K562 (cell line): ENCODE data around the gene CPSF4. TPM values are rescaled to one million over a fixed set of nuclear protein-coding genes. Genes with fewer than 3 reads are reported as not detected.

ENCODE experiments used
- ATAC-seq: fragments of 200-7000 bp; cut with Tn5 transposase; 3 replicates; pipeline ENCODE4 v1.9.1; 2020; ENCODE audit warnings: moderate library complexity
- BruUV-seq: library from RNA; stranded (reverse); fragments of 400-500 nt; replicated peaks from 2 replicates; lab custom pipeline; 2021; lab: Mats Ljungman, UMichigan
- CTCF ChIA-PET: fragments of 300-600 bp; formaldehyde crosslinking; extraction: SDS; loops from one replicate; lab custom pipeline; 2021; ENCODE audit warnings: low intra/inter-chr PET ratio; lab: Yijun Ruan, JAX
- POLR2A ChIA-PET: fragments of 300-600, 350-650 bp; sonication (Branson Sonifier 250); formaldehyde crosslinking; extraction: SDS; loops from one replicate; lab custom pipeline; 2021; ENCODE audit warnings: antibody characterized with exemption, inconsistent platforms; lab: Yijun Ruan, JAX
- DNase-seq, 4 experiments: peaks; one replicate each; pipeline versions ENCODE4 v3.0.0 to v3.0.0-alpha.2; 2011 to 2018; ENCODE audit warnings: low spot score in 3 of 4, mixed read lengths in 3 of 4; ENCODE audit errors: extremely low read depth in 1 of 4
- FAIRE-seq: peaks from 2 replicates; lab custom pipeline; 2011; peaks lifted over from hg19 to GRCh38; lab: Jason Lieb, UNC
- H2AFZ ChIP-seq: 2 replicates; pipeline ENCODE4 v1.6.0; 2011; ENCODE audit warnings: low read depth, low read length, control low read depth, inconsistent platforms
- H3K27ac ChIP-seq: fragments of 200-600 bp; 3 replicates; pipeline ENCODE4 v1.8.0; 2011; ENCODE audit warnings: low read depth, mild to moderate bottlenecking, control low read depth, inconsistent platforms, low read length, moderate library complexity, mixed read lengths; ENCODE audit errors: extremely low read depth
- H3K27me3 ChIP-seq, 2 experiments: fragments of 300-600 bp in 1 of 2; 2 replicates in 1 of 2; 3 replicates in 1 of 2; pipeline versions ENCODE4 v1.6.0 to v1.8.0; 2011; ENCODE audit warnings: inconsistent platforms in 2 of 2, low read length in 2 of 2, mild to moderate bottlenecking in 1 of 2, mixed read lengths in 1 of 2, moderate library complexity in 1 of 2; ENCODE audit not compliant: control insufficient read depth in 2 of 2, insufficient read depth in 2 of 2
- H3K36me3 ChIP-seq: fragments of 300-600 bp; 3 replicates; pipeline ENCODE4 v1.8.0; 2011; ENCODE audit warnings: mild to moderate bottlenecking, low read length, inconsistent platforms; ENCODE audit not compliant: control insufficient read depth, insufficient read depth
- H3K4me1 ChIP-seq, 2 experiments: fragments of 200-600 bp in 1 of 2; replicated peaks in 1 of 2; 2 replicates in 1 of 2; 3 replicates in 1 of 2; pipeline versions ENCODE4 v1.5.1 to v1.8.0; 2011; ENCODE audit warnings: inconsistent platforms in 2 of 2, low read length in 2 of 2, mild to moderate bottlenecking in 1 of 2, mixed read lengths in 1 of 2, moderate library complexity in 1 of 2; ENCODE audit not compliant: control insufficient read depth in 2 of 2, insufficient read depth in 2 of 2
- H3K4me2 ChIP-seq: 2 replicates; pipeline ENCODE4 v1.6.1; 2011; ENCODE audit warnings: low read length, control low read depth, inconsistent platforms, mixed read lengths; ENCODE audit not compliant: insufficient read depth
- H3K4me3 ChIP-seq: fragments of 200-600 bp; sonication (generic), shearing (Covaris generic); 2 replicates; pipeline ENCODE4 v1.5.1; 2016; ENCODE audit warnings: control low read depth, inconsistent platforms
- H3K79me2 ChIP-seq: fragments of 200-600 bp; 3 replicates; pipeline ENCODE4 v1.8.0; 2011; ENCODE audit warnings: low read length, inconsistent platforms; ENCODE audit not compliant: control insufficient read depth, insufficient read depth
- H3K9ac ChIP-seq, 2 experiments: 2 replicates each; pipeline versions ENCODE4 v1.6.0 to v1.6.1; 2011; ENCODE audit warnings: low read depth in 2 of 2, low read length in 2 of 2, control low read depth in 1 of 2, inconsistent platforms in 1 of 2, mild to moderate bottlenecking in 1 of 2, mixed read lengths in 1 of 2; ENCODE audit not compliant: insufficient read depth in 1 of 2
- H3K9me1 ChIP-seq: one replicate; pipeline ENCODE4 v1.6.0; 2011; ENCODE audit warnings: inconsistent platforms, mild to moderate bottlenecking, low read length, moderate library complexity; ENCODE audit not compliant: control insufficient read depth, insufficient read depth
- H3K9me3 ChIP-seq: replicated peaks from 2 replicates; pipeline ENCODE4 v1.5.1; 2011; ENCODE audit warnings: low read depth, low read length, inconsistent platforms; ENCODE audit not compliant: control insufficient read depth, insufficient read depth
- H4K20me1 ChIP-seq: replicated peaks from 2 replicates; pipeline ENCODE4 v1.6.1; 2011; ENCODE audit warnings: low read length, inconsistent platforms, mixed read lengths; ENCODE audit not compliant: control insufficient read depth, insufficient read depth
- GTF2E2 ChIP-seq: fragments of 200-800 bp; sonication (Bioruptor generic); IDR thresholded peaks from 2 replicates; pipeline ENCODE4 v1.6.1; 2016; ENCODE audit warnings: missing genetic modification characterization, missing compliant biosample characterization
- KAT2B ChIP-seq: IDR thresholded peaks from one replicate; pipeline ENCODE4 v1.6.1; 2012; ENCODE audit warnings: low read depth, mild to moderate bottlenecking, control low read depth, inconsistent platforms, low read length, moderate library complexity
- MIER1 ChIP-seq: fragments of 450-650 bp; IDR thresholded peaks from 2 replicates; pipeline ENCODE4 v1.6.1; 2016; ENCODE audit warnings: antibody characterized with exemption, mild to moderate bottlenecking, low read depth
- NR2C1 ChIP-seq, 2 experiments: fragments of 450-650 bp; IDR thresholded peaks; 2 replicates each; pipeline ENCODE4 v1.6.1; 2017; ENCODE audit warnings: mild to moderate bottlenecking in 2 of 2, antibody characterized with exemption in 1 of 2, inconsistent platforms in 1 of 2, missing compliant biosample characterization in 1 of 2, missing genetic modification characterization in 1 of 2
- NR3C1 ChIP-seq: sonication (generic); formaldehyde crosslinking; IDR thresholded peaks from 2 replicates; pipeline ENCODE4 v1.8.1; 2022; ENCODE audit warnings: missing genetic modification reagents
- POLR2AphosphoS5 ChIP-seq: IDR thresholded peaks from 2 replicates; pipeline ENCODE4 v1.6.1; 2011; ENCODE audit warnings: mild to moderate bottlenecking, low read depth, low read length, moderate library complexity; ENCODE audit not compliant: control insufficient read depth, insufficient read depth
- PTBP1 ChIP-seq: fragments of 200-400 bp; formaldehyde crosslinking; IDR thresholded peaks from 2 replicates; pipeline ENCODE4 v1.6.1; 2017; ENCODE audit warnings: low read depth, low read length
- RCOR1 ChIP-seq, 2 experiments: IDR thresholded peaks; 2 replicates each; pipeline ENCODE4 v1.6.1; 2012; ENCODE audit warnings: low read depth in 2 of 2, low read length in 2 of 2, borderline replicate concordance in 1 of 2, improper control_type of control experiment in 1 of 2
- SETDB1 ChIP-seq: IDR thresholded peaks from one replicate; pipeline ENCODE4 v1.6.1; 2012; ENCODE audit warnings: low read length, control low read depth, inconsistent platforms
- SP2 ChIP-seq: IDR thresholded peaks from 2 replicates; pipeline ENCODE4 v1.6.1; 2011; ENCODE audit warnings: mild to moderate bottlenecking, low read depth, low read length, moderate library complexity; ENCODE audit not compliant: poor library complexity, severe bottlenecking; ENCODE audit errors: extremely low read depth
- TEAD1 ChIP-seq, 2 experiments: fragments of 450-650 bp in 1 of 2; sonication (generic) in 1 of 2; formaldehyde crosslinking; IDR thresholded peaks; 2 replicates each; pipeline versions ENCODE4 v1.4.0 to v1.8.0; 2020 to 2022; ENCODE audit warnings: mild to moderate bottlenecking in 2 of 2, missing genetic modification reagents in 1 of 2
- ZBTB1 ChIP-seq: sonication (generic); formaldehyde crosslinking; IDR thresholded peaks from 2 replicates; pipeline ENCODE4 v1.8.1; 2023; ENCODE audit warnings: missing genetic modification reagents, low read depth, mild to moderate bottlenecking, borderline replicate concordance
- ZFP1 ChIP-seq: fragments of 450-650 bp; formaldehyde crosslinking; IDR thresholded peaks from 2 replicates; pipeline ENCODE4 v1.4.0; 2020; ENCODE audit warnings: mild to moderate bottlenecking, mixed read lengths
- ZNF3 ChIP-seq: fragments of 250-450 bp; sonication (Bioruptor Pico); IDR thresholded peaks from 2 replicates; pipeline ENCODE4 v1.5.0; 2021; ENCODE audit warnings: mild to moderate bottlenecking, moderate library complexity
- ZNF324 ChIP-seq: fragments of 250-450 bp; sonication (Bioruptor Pico); IDR thresholded peaks from 2 replicates; pipeline ENCODE4 v1.4.0; 2020; ENCODE audit warnings: mild to moderate bottlenecking
- WGBS: fragments of 100-300 bp; shearing (Covaris generic); methylation state at CpG from one replicate; pipeline ENCODE4 v1.1.6; 2016; ENCODE audit warnings: low coverage, mixed read lengths; ENCODE audit not compliant: insufficient coverage; ENCODE audit errors: missing lambda C conversion rate; 5-methylcytosine and 5-hydroxymethylcytosine counted together
- in situ Hi-C: fragments of 300-500 bp; cut with MboI; formaldehyde crosslinking; loops from 4 replicates; pipeline ENCODE4 v1.15.0; 2018; ENCODE audit warnings: inconsistent platforms, mixed read lengths
- intact Hi-C: fragments of 100-400 bp; cut with micrococcal nuclease; formaldehyde crosslinking; loops from 2 replicates; pipeline ENCODE4 v1.14.2; 2022
- polyA plus RNA-seq, 8 experiments: library from polyadenylated mRNA; depleted of rRNA in 4 of 8; stranded (reverse) in 5 of 8; unstranded in 3 of 8; fragments of >200 nt; fragmentation: Nextera tagmentation in 2 of 8; fragmentation: Illumina TruSeq in 1 of 8; extraction: Ambion mirVana in 2 of 8; extraction: Trizol in 1 of 8; gene quantifications; 2 replicates each; pipeline versions ENCODE4 v1.2.1 to v1.2.3, GENCODE V29; 2011 to 2014; ENCODE audit warnings: inconsistent platforms in 1 of 8, missing spikeins in 1 of 8
- total RNA-seq, 7 experiments: library from RNA; depleted of rRNA in 6 of 7; stranded (reverse); fragments of >200 nt in 6 of 7; fragmentation: Illumina TruSeq in 2 of 7; extraction: Trizol in 2 of 7; gene quantifications; 2 replicates each; pipeline versions ENCODE4 v1.2.1 to v1.2.3, GENCODE V29; 2011 to 2021; ENCODE audit warnings: low replicate concordance in 1 of 7

The CPSF4 gene
- total and polyA plus RNA-seq, 9 of the 15 experiments (the other 6 are each of a cell fraction or from before 2014, with no cell fraction given): 16.9 to 118 (median 71.7) TPM

- Histone ChIP-seq H3K27ac (peak overlapping the region; percentile 12), H3K9me1 (no peaks in the 10 kb centered on the region), H3K9ac (peak overlapping the region; percentile 57 to 100; a peak in 3 of 4 replicates), H3K9me3 (no peaks in the 10 kb centered on the region), H3K4me3 (peak overlapping the region; percentile 97; the same call in 1 of the 2 replicates), H3K36me3 (peaks cover 75% of the 10 kb centered on the region), H3K27me3 (no peaks in the 10 kb centered on the region), H4K20me1 (peaks cover 34% of the 10 kb centered on the region), H3K79me2 (peaks cover 76% of the 10 kb centered on the region), H3K4me2 (peak overlapping the region; percentile 99), H2AFZ (no peak overlapping the region), H3K4me1 (peaks cover 20% of the 10 kb centered on the region in 2 experiments; a peak in 4 of 5 replicates)
- ChIA-PET POLR2A (interaction anchor here (0.6 to 4.4 kb wide), 6 partner anchors 7 to 370 kb away, joined by 3 to 50 read pairs (median 4); no protein-coding TSS in a partner anchor), CTCF (no interaction called here)
- WGBS: 6% methylated on average over 1 of the region's 1 CpG
- TF ChIP-seq POLR2AphosphoS5 (peak; percentile 33; the same call in 1 of the 2 replicates), RCOR1 (IDR thresholded peaks at IDR 0.05; ENCODE audit: borderline replicate concordance in 1 of 2, low read depth in 2 of 2, low read length in 2 of 2) (no peak), ZFP1 (CRISPR knock-in tag) (peak; percentile 6; the same call in 1 of the 2 replicates)
- in situ Hi-C loops: no loop called here
- FAIRE-seq: no peak
- DNase-seq: peak in 2 of 4 experiments; percentile 44 to 53
- BruUV-seq: no TSS peak
- intact Hi-C loops: no loop called here
- ATAC-seq: peak; percentile 6; the same call in 1 of the 3 replicates
Measured at GRCh38 chr7:99406557-99406956, 32.2 kb upstream of the CPSF4 start.

GRCh38 chr7:99407872-99408378 is 30.8 kb upstream of the CPSF4 start:
- H4K20me1 ChIP-seq: peaks cover 34% of the 10 kb centered on the region
- intact Hi-C loops (loop anchor here (2.0 kb wide), 1 partner anchor 33 kb away; the partner anchor contains the start of gene ARPC1B), in situ Hi-C loops (no loop called here)
- peak overlapping the region; percentile 97 for H3K4me3 ChIP-seq
- CTCF ChIA-PET: no interaction called here
- peak overlapping the region; percentile 100 for H3K27ac ChIP-seq
- H3K4me1 ChIP-seq: peaks cover 20% of the 10 kb centered on the region in 2 experiments; a peak in 4 of 5 replicates
- peak overlapping the region; percentile 97 to 100 for H3K9ac ChIP-seq
- BruUV-seq: no TSS peak
- H3K4me2 ChIP-seq: peak overlapping the region; percentile 99
- H3K27me3 ChIP-seq: no peaks in the 10 kb centered on the region
- H3K9me1 ChIP-seq: no peaks in the 10 kb centered on the region
- DNase-seq (peak in 2 of 4 experiments; percentile 56 to 67), ATAC-seq (peak; percentile 61), FAIRE-seq (no peak)
- H3K9me3 ChIP-seq: no peaks in the 10 kb centered on the region
- peaks cover 75% of the 10 kb centered on the region for H3K36me3 ChIP-seq
- WGBS: under 1% methylated on average over 28 of the region's 28 CpGs
- H2AFZ ChIP-seq: peak overlapping the region; percentile 100
- peaks cover 78% of the 10 kb centered on the region for H3K79me2 ChIP-seq
- POLR2A ChIA-PET: interaction anchor here (0.7 to 4.4 kb wide), 12 partner anchors 8 to 277 kb away, joined by 3 to 53 read pairs (median 8); partner anchors contain the start of genes CPSF4 and PTCD1
- TF ChIP-seq SETDB1 (no peak), NR2C1 (IDR thresholded peaks at IDR 0.05) (no peak), NR2C1 (tag; IDR thresholded peaks at IDR 0.05) (no peak), ZNF3 (no peak), GTF2E2 (tag) (no peak), MIER1 (no peak), KAT2B (no peak), SP2 (no peak), ZBTB1 (no peak), ZNF324 (CRISPR knock-in tag) (no peak), NR3C1 (no peak), TEAD1 (CRISPR knock-in tag; IDR thresholded peaks at IDR 0.05) (0 out of 4 replicates have a peak, but pooled peaks of 1 of the 2 experiments have one; percentile 24), PTBP1 (no peak)
